Measurements from ENCODE around the gene TMPRSS13.

TMPRSS13 gene

DNA sequence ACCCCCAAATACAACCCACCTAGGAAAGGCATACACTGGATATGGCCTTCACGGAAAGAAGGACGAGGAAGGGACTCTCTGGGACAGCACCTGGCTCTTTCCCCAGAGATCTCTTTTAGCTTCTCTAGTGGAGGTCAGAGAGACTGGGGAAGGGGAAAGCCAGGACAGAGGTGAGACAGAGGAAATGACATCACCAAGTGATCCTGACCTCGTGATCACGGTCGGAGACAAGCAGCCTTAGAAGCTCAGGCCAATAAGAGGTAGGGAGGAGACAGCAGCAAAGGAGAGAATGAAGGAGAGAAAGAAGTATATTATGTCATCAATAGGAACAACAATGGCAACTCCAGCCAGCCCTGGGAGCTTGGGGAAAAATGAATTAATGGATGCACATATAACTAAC is 15.4 kb upstream of the TMPRSS13 start:
- TF ChIP-seq, protein P1, sequence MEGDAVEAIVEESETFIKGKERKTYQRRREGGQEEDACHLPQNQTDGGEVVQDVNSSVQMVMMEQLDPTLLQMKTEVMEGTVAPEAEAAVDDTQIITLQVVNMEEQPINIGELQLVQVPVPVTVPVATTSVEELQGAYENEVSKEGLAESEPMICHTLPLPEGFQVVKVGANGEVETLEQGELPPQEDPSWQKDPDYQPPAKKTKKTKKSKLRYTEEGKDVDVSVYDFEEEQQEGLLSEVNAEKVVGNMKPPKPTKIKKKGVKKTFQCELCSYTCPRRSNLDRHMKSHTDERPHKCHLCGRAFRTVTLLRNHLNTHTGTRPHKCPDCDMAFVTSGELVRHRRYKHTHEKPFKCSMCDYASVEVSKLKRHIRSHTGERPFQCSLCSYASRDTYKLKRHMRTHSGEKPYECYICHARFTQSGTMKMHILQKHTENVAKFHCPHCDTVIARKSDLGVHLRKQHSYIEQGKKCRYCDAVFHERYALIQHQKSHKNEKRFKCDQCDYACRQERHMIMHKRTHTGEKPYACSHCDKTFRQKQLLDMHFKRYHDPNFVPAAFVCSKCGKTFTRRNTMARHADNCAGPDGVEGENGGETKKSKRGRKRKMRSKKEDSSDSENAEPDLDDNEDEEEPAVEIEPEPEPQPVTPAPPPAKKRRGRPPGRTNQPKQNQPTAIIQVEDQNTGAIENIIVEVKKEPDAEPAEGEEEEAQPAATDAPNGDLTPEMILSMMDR (IDR thresholded peaks at IDR 0.05; ENCODE audit: low read depth, low read length, missing control alignments), result no peak
- DNase-seq (ENCODE audit: extremely low read depth, low read depth), result no peak
- no peak overlapping the region for H3K4me3 ChIP-seq (replicated peaks; ENCODE audit: low read depth, low read length)

DNA sequence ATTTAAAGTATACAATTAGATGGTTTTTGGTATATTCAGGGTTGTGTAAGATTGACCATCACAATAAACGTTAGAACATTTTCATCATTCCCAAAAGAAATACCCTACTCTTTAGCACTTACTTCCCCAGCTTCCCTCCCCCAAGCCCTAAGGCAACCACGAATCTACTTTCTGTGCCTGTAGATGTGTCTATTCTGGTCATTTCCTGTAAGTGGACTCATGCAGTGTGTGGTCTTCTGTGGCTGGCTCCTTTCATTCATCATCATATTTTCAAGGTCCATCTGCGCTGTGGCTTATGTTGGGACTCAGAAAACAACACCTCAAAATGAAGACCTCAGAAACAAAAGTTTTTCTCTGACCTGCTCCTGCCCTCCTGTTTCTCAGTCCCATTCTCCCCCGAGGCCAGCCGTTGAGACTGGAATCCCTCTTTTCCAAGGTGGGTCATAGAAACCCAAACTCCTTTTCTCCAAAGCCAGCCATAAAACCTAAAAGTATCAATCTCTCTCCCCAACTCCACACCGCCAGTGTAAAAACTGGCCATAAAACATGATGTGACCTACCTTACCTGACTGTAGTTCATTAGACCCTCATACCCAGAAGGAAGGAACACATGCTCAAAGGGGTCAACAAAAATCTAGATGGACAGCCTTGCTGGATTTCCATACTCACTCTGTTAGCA is 12.9 kb upstream of the TMPRSS13 start:
- TF ChIP-seq, protein P1 (IDR thresholded peaks at IDR 0.05; ENCODE audit: low read depth, low read length, missing control alignments), result no peak
- no peak for DNase-seq (ENCODE audit: extremely low read depth, low read depth)

DNA sequence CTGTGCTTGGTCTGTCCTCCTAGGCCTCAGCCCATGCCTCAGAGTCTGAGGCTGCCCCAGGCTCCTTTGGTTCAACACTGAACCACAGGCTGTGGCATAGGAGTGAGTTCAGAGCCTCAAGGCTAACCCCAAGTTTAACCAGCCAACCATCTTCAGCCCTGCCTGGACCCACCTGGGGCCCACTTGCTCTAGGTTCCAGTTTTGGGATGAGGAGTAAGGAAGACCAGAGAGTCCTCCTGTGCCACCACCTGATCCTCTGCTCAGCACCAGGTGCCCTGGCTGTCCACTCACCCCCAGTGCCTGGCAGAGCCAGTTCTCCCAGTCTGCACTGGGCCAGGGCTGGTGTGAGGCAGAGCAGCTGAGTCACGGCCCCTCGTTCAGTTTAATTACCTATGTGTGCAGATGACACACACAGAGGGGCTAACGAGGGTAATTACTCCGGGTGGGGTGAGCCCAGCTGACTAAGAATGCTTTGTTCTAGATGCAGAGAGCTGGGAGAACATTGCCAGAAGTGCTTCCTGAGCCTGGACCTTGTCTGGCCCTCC is 12.0 kb upstream of the TMPRSS13 start:
- H3K4me3 ChIP-seq (replicated peaks; ENCODE audit: low read depth, low read length), result no peak overlapping the region
- no peak for DNase-seq (ENCODE audit: extremely low read depth, low read depth)
- TF ChIP-seq, protein P1 (IDR thresholded peaks at IDR 0.05; ENCODE audit: low read depth, low read length, missing control alignments), result no peak

More for the DNA sequence above, 12.9 kb upstream of the TMPRSS13 start:
- H3K4me3 ChIP-seq (replicated peaks; ENCODE audit: low read depth, low read length), result no peak overlapping the region

DNA sequence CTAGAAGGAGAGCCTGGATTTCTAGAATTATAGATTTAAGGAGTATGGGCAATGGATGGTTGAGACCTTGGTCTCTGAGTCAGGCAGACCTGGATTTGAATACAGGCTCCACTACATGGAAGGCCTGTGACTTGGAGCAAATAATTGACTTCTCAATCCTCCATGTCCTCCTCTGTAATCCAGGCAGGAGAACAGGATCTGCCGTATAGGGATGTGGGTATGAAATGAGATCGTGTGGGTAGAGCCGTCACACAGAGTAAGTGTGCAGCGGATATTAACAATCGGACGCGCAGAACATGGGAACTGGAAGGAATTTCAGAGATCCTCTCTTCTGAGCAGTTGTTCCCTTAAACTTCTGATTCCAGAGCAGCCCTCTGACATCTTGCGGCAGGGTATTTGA is 11.5 kb upstream of the TMPRSS13 start:
- TF ChIP-seq, protein P1 (IDR thresholded peaks at IDR 0.05; ENCODE audit: low read depth, low read length, missing control alignments), result no peak
- H3K4me3 ChIP-seq (replicated peaks; ENCODE audit: low read depth, low read length), result no peak overlapping the region
- no peak for DNase-seq (ENCODE audit: extremely low read depth, low read depth)

DNA sequence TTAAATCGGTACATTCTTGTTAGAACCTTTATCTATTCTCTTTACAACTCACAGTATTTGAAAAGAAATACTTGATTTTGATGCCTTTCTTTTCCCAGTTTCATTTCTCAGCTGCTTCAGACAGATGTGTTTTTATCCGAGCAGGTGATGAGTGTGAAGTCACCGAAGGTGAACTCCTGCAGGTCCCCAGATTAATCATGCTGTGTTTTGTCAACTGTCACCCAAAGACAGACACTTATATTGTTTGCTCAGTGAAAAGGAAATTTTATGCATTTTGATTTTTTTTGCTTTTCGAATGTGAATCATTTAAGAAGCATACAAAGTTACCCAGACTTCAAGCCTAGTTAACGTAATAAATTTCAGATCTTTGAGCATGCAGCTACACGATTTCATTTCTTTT is 7.8 kb upstream of the TMPRSS13 start:
- no peak overlapping the region for H3K4me3 ChIP-seq (replicated peaks; ENCODE audit: low read depth, low read length)
- TF ChIP-seq, protein P1 (IDR thresholded peaks at IDR 0.05; ENCODE audit: low read depth, low read length, missing control alignments), result no peak
- no peak for DNase-seq (ENCODE audit: extremely low read depth, low read depth)

DNA sequence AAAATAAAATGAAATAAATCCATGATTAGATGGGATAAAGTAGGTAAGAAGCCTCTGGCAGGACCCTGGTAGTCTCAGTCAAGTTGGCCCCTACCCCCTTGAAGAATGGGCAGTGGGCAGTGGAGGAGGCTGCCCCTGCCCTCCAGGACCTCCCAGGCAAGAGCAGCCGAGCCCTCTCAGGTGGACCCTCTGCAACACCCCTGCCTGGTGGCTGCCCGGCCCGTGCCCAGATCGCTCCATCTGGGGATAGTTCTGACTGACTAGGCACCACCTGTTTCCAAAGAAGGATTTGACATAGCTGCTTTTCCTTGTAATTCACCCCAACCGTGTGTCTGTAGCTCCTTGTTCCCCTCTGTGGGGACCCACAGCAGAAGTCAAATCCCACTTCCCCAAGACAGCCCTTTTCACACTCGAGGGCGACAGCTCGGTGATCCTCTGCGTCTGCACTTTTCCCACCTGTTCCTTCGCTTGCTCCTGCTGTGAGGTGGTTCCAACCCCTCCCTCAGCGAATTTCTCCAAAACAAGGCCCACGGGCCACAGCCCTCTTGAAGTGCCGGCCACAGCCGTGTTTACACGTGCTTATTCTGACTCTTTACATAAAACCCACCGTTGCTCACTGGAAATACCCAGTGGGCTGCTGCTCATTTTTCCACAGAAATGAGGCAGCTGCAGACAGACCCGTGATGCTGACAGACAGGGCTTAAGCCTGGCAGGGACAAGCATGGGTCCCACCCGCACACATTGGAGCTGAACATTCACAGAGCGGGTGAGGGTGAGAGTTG is 5.5 kb upstream of the TMPRSS13 start:
- H3K4me3 ChIP-seq (replicated peaks; ENCODE audit: low read depth, low read length), result no peak overlapping the region
- TF ChIP-seq, protein P1 (IDR thresholded peaks at IDR 0.05; ENCODE audit: low read depth, low read length, missing control alignments), result no peak
- DNase-seq (ENCODE audit: extremely low read depth, low read depth), result no peak
